SK-N-SH (cell line): ENCODE data around the gene DSG2.

Experiments
- TF ChIP-seq, protein P1 (sequence below): IDR thresholded peaks from 2 replicates; pipeline ENCODE4 v1.4.0; 2012; ENCODE audit warnings: low read depth, borderline replicate concordance
- TF ChIP-seq, protein P2 (sequence below): fragments of 200-600 bp; sonication (generic); IDR thresholded peaks from 2 replicates; pipeline ENCODE4 v1.6.1; 2017; ENCODE audit warnings: antibody characterized with exemption, mild to moderate bottlenecking, moderate library complexity

DNA sequence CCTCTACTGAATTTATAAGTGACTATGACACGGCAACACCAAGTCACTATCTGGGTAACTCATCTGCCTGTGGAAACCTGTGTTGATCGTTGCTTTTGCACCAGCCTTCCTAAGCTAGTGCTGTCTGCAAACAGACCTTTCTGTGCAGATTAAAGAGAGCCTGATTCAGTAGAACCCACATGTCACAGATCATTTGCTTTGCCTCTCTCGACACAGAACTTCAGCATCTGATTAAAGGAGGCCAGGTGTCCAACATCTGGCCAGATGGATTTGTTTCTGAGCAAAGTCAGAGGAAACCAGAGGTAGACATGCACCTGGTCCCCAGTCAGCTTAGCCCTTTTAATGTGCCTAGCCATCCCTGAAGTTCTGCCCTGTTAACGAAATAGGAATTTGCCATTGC lies 78.7 kb downstream of the DSG2 start:
- TF ChIP-seq, protein P1, sequence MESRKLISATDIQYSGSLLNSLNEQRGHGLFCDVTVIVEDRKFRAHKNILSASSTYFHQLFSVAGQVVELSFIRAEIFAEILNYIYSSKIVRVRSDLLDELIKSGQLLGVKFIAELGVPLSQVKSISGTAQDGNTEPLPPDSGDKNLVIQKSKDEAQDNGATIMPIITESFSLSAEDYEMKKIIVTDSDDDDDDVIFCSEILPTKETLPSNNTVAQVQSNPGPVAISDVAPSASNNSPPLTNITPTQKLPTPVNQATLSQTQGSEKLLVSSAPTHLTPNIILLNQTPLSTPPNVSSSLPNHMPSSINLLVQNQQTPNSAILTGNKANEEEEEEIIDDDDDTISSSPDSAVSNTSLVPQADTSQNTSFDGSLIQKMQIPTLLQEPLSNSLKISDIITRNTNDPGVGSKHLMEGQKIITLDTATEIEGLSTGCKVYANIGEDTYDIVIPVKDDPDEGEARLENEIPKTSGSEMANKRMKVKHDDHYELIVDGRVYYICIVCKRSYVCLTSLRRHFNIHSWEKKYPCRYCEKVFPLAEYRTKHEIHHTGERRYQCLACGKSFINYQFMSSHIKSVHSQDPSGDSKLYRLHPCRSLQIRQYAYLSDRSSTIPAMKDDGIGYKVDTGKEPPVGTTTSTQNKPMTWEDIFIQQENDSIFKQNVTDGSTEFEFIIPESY = no peak
- TF ChIP-seq, protein P2, sequence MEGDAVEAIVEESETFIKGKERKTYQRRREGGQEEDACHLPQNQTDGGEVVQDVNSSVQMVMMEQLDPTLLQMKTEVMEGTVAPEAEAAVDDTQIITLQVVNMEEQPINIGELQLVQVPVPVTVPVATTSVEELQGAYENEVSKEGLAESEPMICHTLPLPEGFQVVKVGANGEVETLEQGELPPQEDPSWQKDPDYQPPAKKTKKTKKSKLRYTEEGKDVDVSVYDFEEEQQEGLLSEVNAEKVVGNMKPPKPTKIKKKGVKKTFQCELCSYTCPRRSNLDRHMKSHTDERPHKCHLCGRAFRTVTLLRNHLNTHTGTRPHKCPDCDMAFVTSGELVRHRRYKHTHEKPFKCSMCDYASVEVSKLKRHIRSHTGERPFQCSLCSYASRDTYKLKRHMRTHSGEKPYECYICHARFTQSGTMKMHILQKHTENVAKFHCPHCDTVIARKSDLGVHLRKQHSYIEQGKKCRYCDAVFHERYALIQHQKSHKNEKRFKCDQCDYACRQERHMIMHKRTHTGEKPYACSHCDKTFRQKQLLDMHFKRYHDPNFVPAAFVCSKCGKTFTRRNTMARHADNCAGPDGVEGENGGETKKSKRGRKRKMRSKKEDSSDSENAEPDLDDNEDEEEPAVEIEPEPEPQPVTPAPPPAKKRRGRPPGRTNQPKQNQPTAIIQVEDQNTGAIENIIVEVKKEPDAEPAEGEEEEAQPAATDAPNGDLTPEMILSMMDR = no peak
